Measurements from ENCODE around the gene RPN1.

GRCh38 chr3:128597900-128598299 lies 52.7 kb downstream of the RPN1 start:
- TF ChIP-seq CTCF (conservative IDR thresholded peaks at IDR 0.05; ENCODE audit: low read length) (no peak), EZH2phosphoT487 (IDR thresholded peaks at IDR 0.05; ENCODE audit: borderline replicate concordance, low read depth, low read length) (no peak)
